ENCODE results near the gene PTPRM.

DNA sequence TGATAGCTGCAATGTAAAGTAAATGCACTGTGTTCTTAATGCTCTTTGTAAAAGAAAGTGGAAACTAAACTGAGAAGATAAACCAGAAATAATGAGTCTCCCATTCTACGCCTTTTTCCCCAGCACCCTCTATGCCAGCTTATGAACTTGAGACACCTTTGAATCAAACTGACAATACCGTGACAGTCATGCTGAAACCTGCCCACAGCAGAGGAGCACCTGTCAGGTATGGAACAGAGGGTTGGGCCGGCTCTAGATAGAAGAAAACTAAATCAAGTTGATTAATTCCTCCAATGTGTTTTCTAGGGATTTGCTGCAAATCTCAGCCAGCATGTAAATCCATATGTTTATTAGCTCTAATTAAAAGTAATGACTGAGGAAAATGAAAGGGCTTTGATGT lies 521.5 kb downstream of the PTPRM start:
- TF ChIP-seq POLR2A (IDR thresholded peaks at IDR 0.05) = no peak
- TF ChIP-seq, protein P1, sequence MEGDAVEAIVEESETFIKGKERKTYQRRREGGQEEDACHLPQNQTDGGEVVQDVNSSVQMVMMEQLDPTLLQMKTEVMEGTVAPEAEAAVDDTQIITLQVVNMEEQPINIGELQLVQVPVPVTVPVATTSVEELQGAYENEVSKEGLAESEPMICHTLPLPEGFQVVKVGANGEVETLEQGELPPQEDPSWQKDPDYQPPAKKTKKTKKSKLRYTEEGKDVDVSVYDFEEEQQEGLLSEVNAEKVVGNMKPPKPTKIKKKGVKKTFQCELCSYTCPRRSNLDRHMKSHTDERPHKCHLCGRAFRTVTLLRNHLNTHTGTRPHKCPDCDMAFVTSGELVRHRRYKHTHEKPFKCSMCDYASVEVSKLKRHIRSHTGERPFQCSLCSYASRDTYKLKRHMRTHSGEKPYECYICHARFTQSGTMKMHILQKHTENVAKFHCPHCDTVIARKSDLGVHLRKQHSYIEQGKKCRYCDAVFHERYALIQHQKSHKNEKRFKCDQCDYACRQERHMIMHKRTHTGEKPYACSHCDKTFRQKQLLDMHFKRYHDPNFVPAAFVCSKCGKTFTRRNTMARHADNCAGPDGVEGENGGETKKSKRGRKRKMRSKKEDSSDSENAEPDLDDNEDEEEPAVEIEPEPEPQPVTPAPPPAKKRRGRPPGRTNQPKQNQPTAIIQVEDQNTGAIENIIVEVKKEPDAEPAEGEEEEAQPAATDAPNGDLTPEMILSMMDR (IDR thresholded peaks at IDR 0.05) = no peak
- TF ChIP-seq POLR2AphosphoS5 (IDR thresholded peaks at IDR 0.05) = no peak

All from gastroesophageal sphincter (tissue), 3 donors.